ENCODE data around the gene SMAD6.

GRCh38 chr15:66729331-66729951 is 27.4 kb downstream of the SMAD6 start:
- TF ChIP-seq, protein P1, sequence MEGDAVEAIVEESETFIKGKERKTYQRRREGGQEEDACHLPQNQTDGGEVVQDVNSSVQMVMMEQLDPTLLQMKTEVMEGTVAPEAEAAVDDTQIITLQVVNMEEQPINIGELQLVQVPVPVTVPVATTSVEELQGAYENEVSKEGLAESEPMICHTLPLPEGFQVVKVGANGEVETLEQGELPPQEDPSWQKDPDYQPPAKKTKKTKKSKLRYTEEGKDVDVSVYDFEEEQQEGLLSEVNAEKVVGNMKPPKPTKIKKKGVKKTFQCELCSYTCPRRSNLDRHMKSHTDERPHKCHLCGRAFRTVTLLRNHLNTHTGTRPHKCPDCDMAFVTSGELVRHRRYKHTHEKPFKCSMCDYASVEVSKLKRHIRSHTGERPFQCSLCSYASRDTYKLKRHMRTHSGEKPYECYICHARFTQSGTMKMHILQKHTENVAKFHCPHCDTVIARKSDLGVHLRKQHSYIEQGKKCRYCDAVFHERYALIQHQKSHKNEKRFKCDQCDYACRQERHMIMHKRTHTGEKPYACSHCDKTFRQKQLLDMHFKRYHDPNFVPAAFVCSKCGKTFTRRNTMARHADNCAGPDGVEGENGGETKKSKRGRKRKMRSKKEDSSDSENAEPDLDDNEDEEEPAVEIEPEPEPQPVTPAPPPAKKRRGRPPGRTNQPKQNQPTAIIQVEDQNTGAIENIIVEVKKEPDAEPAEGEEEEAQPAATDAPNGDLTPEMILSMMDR (IDR thresholded peaks at IDR 0.05; ENCODE audit: insufficient read depth, low read depth, low read length), result no peak
- TF ChIP-seq EZH2 (IDR thresholded peaks at IDR 0.05; ENCODE audit: insufficient read depth, low read length), result no peak

Measured in astrocyte (in vitro differentiated cells and primary cell).